Adrenal gland (tissue), 12 donors: ENCODE results near the gene ARFIP1. TPM values are rescaled to one million over a fixed set of nuclear protein-coding genes. Genes with fewer than 3 reads are reported as not detected.

Source experiments
- DNase-seq, 7 donors: peaks; one replicate each; pipeline ENCODE4 v3.0.0-alpha.2; 2019 to 2020
- H3K27ac ChIP-seq, 5 donors: fragments of 200-600 bp; sonication (generic) in 4 of 5; 1 replicate in 3 of 5; 2 replicates in 2 of 5; pipeline versions ENCODE4 v1.5.1 to v1.8.0; 2016 to 2020; ENCODE audit warnings: mild to moderate bottlenecking in 1 of 5
- H3K27me3 ChIP-seq: fragments of 200-600 bp; 2 replicates; pipeline ENCODE4 v1.8.0; 2021
- H3K36me3 ChIP-seq, 2 donors: fragments of 200-600 bp; replicated peaks in 1 of 2; 1 replicate in 1 of 2; 2 replicates in 1 of 2; pipeline versions ENCODE4 v1.5.1 to v1.8.0; 2018 to 2022
- H3K4me1 ChIP-seq, 2 donors: fragments of 200-600 bp; replicated peaks in 1 of 2; 1 replicate in 1 of 2; 2 replicates in 1 of 2; pipeline versions ENCODE4 v1.5.1 to v1.8.0; 2018 to 2021
- H3K4me3 ChIP-seq, 4 donors: fragments of 200-600 bp; sonication (generic) in 3 of 4; one replicate each; pipeline ENCODE4 v1.5.1; 2016 to 2018
- H3K9me3 ChIP-seq, 3 donors: fragments of 200-600 bp; sonication (generic) in 1 of 3; replicated peaks in 1 of 3; 1 replicate in 2 of 3; 2 replicates in 1 of 3; pipeline versions ENCODE4 v1.5.1 to v1.8.0; 2016 to 2021
- CTCF ChIP-seq, 6 experiments: fragments of 450-650 bp in 4 of 6; fragments of 200-600 bp in 2 of 6; sonication (generic) in 1 of 6; IDR thresholded peaks; 1 replicate in 5 of 6; 2 replicates in 1 of 6; pipeline versions ENCODE4 v1.5.1 to v1.8.0; 2016 to 2021; ENCODE audit warnings: antibody characterized with exemption in 6 of 6, mild to moderate bottlenecking in 2 of 6, moderate library complexity in 1 of 6
- POLR2A ChIP-seq, 2 donors: fragments of 450-650 bp; IDR thresholded peaks; one replicate each; pipeline ENCODE4 v1.6.1; 2017; ENCODE audit warnings: antibody characterized with exemption in 2 of 2, mild to moderate bottlenecking in 2 of 2, moderate library complexity in 1 of 2
- WGBS, 4 donors: extraction: QIAGEN DNeasy Blood & Tissue Kit in 2 of 4; methylation state at CpG; one replicate each; pipeline versions ENCODE4 v1.1.5 to v1.1.7; 2013 to 2017; 5-methylcytosine and 5-hydroxymethylcytosine counted together
- intact Hi-C, 2 donors: fragments of 100-400 bp; cut with DNase I; formaldehyde crosslinking; loops; one replicate each; pipeline versions ENCODE4 v1.14.1 to v1.15.0; 2022 to 2023
- polyA plus RNA-seq, 3 donors: library from polyadenylated mRNA; stranded (reverse); fragments of 200-250 nt in 2 of 3; fragments of 350-450 nt in 1 of 3; fragmentation: Illumina TruSeq in 1 of 3; extraction: RNeasy Lipid Tissue Mini Kit (QIAGEN cat#74804) in 1 of 3; gene quantifications; one replicate each; pipeline ENCODE4 v1.2.3, GENCODE V29; 2013 to 2014
- total RNA-seq, 9 donors: library from RNA; depleted of rRNA in 4 of 9; stranded (reverse); fragments of >200 nt in 4 of 9; fragments of 120-200 nt in 1 of 9; fragmentation: NEBNext Ultra II Directional in 1 of 9; extraction: Animal tissue kit (Norgen Biotek cat#: 25700) in 1 of 9; gene quantifications; one replicate each; pipeline versions ENCODE4 v1.1.0 to v1.2.4, GENCODE V29; 2013 to 2023
- donor health status: healthy with polysubstance abuse.
- donor health status: Bipolar disorder and iron deficiency.
- donor health status: DM: yes; HTN: yes; CAD: no.
- donor health status: DM: no; HTN: no; CAD: no.
- donor health status: DM: no; HTN: no; CAD: no.
- donor health status: DM: yes; HTN: yes; CAD: no.

The ARFIP1 gene
- total and polyA plus RNA-seq, 12 donors: 15.2 to 43.3 (median 28.3) TPM

GRCh38 chr4:152943672-152944071, 163.9 kb downstream of the ARFIP1 start:
- TF ChIP-seq CTCF (IDR thresholded peaks at IDR 0.05): no peak
- TF ChIP-seq POLR2A (IDR thresholded peaks at IDR 0.05): no peak
- no peak for DNase-seq
- WGBS, 4 donors: 82 to 95% (median 90%) methylated on average over 6 of the region's 6 CpGs
- Histone ChIP-seq H3K27me3 (peaks cover 11% of the 10 kb centered on the region), H3K9me3 (no peaks in the 10 kb centered on the region), H3K36me3 (no peaks in the 10 kb centered on the region), H3K27ac (no peak overlapping the region), H3K4me1 (no peaks in the 10 kb centered on the region), H3K4me3 (no peak overlapping the region)
- intact Hi-C loops: no loop called here

- no peak overlapping the region for H3K4me3 ChIP-seq
- WGBS, 4 donors: 62 to 86% (median 79%) methylated on average over 4 of the region's 4 CpGs
- TF ChIP-seq POLR2A (IDR thresholded peaks at IDR 0.05): no peak
- no peak for TF ChIP-seq CTCF (IDR thresholded peaks at IDR 0.05)
- DNase-seq: no peak
- H3K9me3 ChIP-seq: no peaks in the 10 kb centered on the region
- H3K27me3 ChIP-seq: peaks cover under 1% of the 10 kb centered on the region
- H3K27ac ChIP-seq: no peak overlapping the region
- H3K4me1 ChIP-seq: no peaks in the 10 kb centered on the region
- no peaks in the 10 kb centered on the region for H3K36me3 ChIP-seq
- intact Hi-C loops: no loop called here
These were observed 165.0 kb downstream of the ARFIP1 start for GRCh38 chr4:152944666-152945320.

GRCh38 chr4:152945639-152946038, 165.9 kb downstream of the ARFIP1 start:
- Histone ChIP-seq H3K27ac (no peak overlapping the region), H3K36me3 (no peaks in the 10 kb centered on the region), H3K4me3 (no peak overlapping the region), H3K9me3 (no peaks in the 10 kb centered on the region), H3K27me3 (peaks cover 2% of the 10 kb centered on the region), H3K4me1 (no peaks in the 10 kb centered on the region)
- 93 to 97% (median 95%) methylated on average over 9 of the region's 9 CpGs for WGBS, 4 donors
- intact Hi-C loops: no loop called here
- no peak for DNase-seq
- TF ChIP-seq CTCF (IDR thresholded peaks at IDR 0.05) (no peak), POLR2A (IDR thresholded peaks at IDR 0.05) (no peak)

- TF ChIP-seq CTCF (IDR thresholded peaks at IDR 0.05): no peak
- no peak for TF ChIP-seq POLR2A (IDR thresholded peaks at IDR 0.05)
- Histone ChIP-seq H3K36me3 (no peaks in the 10 kb centered on the region), H3K9me3 (no peaks in the 10 kb centered on the region), H3K4me1 (no peaks in the 10 kb centered on the region), H3K4me3 (no peak overlapping the region), H3K27ac (no peak overlapping the region), H3K27me3 (peaks cover 2% of the 10 kb centered on the region)
- no peak for DNase-seq
- 82 to 87% (median 85%) methylated on average over 4 of the region's 4 CpGs for WGBS, 4 donors
- intact Hi-C loops: no loop called here
These were observed 166.7 kb downstream of the ARFIP1 start for GRCh38 chr4:152946446-152946845.
